WTC11 (cell line): Measurements from ENCODE around the gene FRMD4A.

Experiments
- CBFB ChIP-seq: sonication (generic); formaldehyde crosslinking; IDR thresholded peaks from 2 replicates; pipeline ENCODE4 v1.8.1; 2022; ENCODE audit warnings: mild to moderate bottlenecking, low read depth, missing genetic modification reagents
- CREB1 ChIP-seq: sonication (generic); formaldehyde crosslinking; IDR thresholded peaks from 2 replicates; pipeline ENCODE4 v1.8.0; 2023; ENCODE audit warnings: mild to moderate bottlenecking, missing genetic modification reagents
- E2F5 ChIP-seq: sonication (generic); formaldehyde crosslinking; IDR thresholded peaks from 2 replicates; pipeline ENCODE4 v1.8.1; 2022; ENCODE audit warnings: mild to moderate bottlenecking, moderate library complexity, missing genetic modification reagents
- FOXJ3 ChIP-seq: sonication (generic); formaldehyde crosslinking; IDR thresholded peaks from 2 replicates; pipeline ENCODE4 v1.9.0; 2021; ENCODE audit warnings: missing genetic modification reagents, mild to moderate bottlenecking, borderline replicate concordance
- NFYB ChIP-seq: sonication (generic); formaldehyde crosslinking; conservative IDR thresholded peaks from 2 replicates; pipeline ENCODE4 v1.8.0; 2022; ENCODE audit warnings: low read depth, missing genetic modification reagents
- SMAD3 ChIP-seq: sonication (generic); formaldehyde crosslinking; IDR thresholded peaks from 2 replicates; pipeline ENCODE4 v1.8.0; 2022; ENCODE audit warnings: missing genetic modification reagents, mild to moderate bottlenecking, borderline replicate concordance
- SP1 ChIP-seq: sonication (generic); formaldehyde crosslinking; conservative IDR thresholded peaks from 2 replicates; pipeline ENCODE4 v1.8.1; 2022; ENCODE audit warnings: missing genetic modification reagents
- TCF7 ChIP-seq: sonication (generic); formaldehyde crosslinking; IDR thresholded peaks from 2 replicates; pipeline ENCODE4 v1.8.0; 2022; ENCODE audit warnings: mild to moderate bottlenecking, low read depth, missing genetic modification reagents, moderate library complexity
- TEAD4 ChIP-seq: sonication (generic); formaldehyde crosslinking; IDR thresholded peaks from 2 replicates; pipeline ENCODE4 v1.8.0; 2022; ENCODE audit warnings: mild to moderate bottlenecking, missing genetic modification reagents
- ZBTB43 ChIP-seq: sonication (generic); formaldehyde crosslinking; IDR thresholded peaks from 2 replicates; pipeline ENCODE4 v1.8.1; 2023; ENCODE audit warnings: mild to moderate bottlenecking, missing genetic modification reagents
- ZNF232 ChIP-seq: sonication (generic); formaldehyde crosslinking; IDR thresholded peaks from 2 replicates; pipeline ENCODE4 v1.8.0; 2022; ENCODE audit warnings: mild to moderate bottlenecking, missing genetic modification reagents
- TF ChIP-seq, protein P1 (sequence below): sonication (generic); formaldehyde crosslinking; IDR thresholded peaks from 2 replicates; pipeline ENCODE4 v1.8.1; 2023; ENCODE audit warnings: mild to moderate bottlenecking, moderate library complexity, missing genetic modification reagents
- TF ChIP-seq, protein P2 (sequence below): fragments of 200-600 bp; IDR thresholded peaks from 2 replicates; pipeline ENCODE4 v1.8.0; 2022; ENCODE audit warnings: antibody characterized with exemption
- TF ChIP-seq, protein P3 (sequence below): sonication (generic); formaldehyde crosslinking; IDR thresholded peaks from 2 replicates; pipeline ENCODE4 v1.8.0; 2023; ENCODE audit warnings: missing genetic modification reagents, mild to moderate bottlenecking, borderline replicate concordance

DNA sequence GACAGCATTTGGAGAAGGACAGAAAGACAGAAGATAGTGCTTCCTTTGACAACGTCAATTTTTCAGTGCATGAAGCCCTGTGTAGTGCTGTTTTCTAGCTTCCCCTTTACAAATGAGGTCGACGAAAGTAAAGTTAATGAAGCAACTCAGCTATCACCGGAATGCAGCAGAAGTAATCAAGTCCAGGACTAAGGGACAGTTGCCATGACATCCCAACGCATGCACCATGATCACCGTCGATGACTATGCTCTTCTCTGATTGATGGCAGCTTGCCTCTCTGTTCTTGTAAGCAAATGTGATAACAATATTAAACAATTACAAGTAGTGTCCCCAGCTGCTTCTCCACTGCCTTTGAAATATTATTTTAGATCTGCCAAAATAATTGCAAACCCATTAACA, 205.8 kb downstream of the FRMD4A start:
- TF ChIP-seq, protein P1, sequence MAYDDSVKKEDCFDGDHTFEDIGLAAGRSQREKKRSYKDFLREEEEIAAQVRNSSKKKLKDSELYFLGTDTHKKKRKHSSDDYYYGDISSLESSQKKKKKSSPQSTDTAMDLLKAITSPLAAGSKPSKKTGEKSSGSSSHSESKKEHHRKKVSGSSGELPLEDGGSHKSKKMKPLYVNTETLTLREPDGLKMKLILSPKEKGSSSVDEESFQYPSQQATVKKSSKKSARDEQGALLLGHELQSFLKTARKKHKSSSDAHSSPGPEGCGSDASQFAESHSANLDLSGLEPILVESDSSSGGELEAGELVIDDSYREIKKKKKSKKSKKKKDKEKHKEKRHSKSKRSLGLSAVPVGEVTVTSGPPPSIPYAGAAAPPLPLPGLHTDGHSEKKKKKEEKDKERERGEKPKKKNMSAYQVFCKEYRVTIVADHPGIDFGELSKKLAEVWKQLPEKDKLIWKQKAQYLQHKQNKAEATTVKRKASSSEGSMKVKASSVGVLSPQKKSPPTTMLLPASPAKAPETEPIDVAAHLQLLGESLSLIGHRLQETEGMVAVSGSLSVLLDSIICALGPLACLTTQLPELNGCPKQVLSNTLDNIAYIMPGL (CRISPR knock-in tag), result no peak
- no peak for TF ChIP-seq TEAD4 (CRISPR knock-in tag)
- TF ChIP-seq, protein P2, sequence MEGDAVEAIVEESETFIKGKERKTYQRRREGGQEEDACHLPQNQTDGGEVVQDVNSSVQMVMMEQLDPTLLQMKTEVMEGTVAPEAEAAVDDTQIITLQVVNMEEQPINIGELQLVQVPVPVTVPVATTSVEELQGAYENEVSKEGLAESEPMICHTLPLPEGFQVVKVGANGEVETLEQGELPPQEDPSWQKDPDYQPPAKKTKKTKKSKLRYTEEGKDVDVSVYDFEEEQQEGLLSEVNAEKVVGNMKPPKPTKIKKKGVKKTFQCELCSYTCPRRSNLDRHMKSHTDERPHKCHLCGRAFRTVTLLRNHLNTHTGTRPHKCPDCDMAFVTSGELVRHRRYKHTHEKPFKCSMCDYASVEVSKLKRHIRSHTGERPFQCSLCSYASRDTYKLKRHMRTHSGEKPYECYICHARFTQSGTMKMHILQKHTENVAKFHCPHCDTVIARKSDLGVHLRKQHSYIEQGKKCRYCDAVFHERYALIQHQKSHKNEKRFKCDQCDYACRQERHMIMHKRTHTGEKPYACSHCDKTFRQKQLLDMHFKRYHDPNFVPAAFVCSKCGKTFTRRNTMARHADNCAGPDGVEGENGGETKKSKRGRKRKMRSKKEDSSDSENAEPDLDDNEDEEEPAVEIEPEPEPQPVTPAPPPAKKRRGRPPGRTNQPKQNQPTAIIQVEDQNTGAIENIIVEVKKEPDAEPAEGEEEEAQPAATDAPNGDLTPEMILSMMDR, result no peak
- no peak for TF ChIP-seq ZNF232 (CRISPR knock-in tag)
- no peak for TF ChIP-seq NFYB
- TF ChIP-seq, protein P3, sequence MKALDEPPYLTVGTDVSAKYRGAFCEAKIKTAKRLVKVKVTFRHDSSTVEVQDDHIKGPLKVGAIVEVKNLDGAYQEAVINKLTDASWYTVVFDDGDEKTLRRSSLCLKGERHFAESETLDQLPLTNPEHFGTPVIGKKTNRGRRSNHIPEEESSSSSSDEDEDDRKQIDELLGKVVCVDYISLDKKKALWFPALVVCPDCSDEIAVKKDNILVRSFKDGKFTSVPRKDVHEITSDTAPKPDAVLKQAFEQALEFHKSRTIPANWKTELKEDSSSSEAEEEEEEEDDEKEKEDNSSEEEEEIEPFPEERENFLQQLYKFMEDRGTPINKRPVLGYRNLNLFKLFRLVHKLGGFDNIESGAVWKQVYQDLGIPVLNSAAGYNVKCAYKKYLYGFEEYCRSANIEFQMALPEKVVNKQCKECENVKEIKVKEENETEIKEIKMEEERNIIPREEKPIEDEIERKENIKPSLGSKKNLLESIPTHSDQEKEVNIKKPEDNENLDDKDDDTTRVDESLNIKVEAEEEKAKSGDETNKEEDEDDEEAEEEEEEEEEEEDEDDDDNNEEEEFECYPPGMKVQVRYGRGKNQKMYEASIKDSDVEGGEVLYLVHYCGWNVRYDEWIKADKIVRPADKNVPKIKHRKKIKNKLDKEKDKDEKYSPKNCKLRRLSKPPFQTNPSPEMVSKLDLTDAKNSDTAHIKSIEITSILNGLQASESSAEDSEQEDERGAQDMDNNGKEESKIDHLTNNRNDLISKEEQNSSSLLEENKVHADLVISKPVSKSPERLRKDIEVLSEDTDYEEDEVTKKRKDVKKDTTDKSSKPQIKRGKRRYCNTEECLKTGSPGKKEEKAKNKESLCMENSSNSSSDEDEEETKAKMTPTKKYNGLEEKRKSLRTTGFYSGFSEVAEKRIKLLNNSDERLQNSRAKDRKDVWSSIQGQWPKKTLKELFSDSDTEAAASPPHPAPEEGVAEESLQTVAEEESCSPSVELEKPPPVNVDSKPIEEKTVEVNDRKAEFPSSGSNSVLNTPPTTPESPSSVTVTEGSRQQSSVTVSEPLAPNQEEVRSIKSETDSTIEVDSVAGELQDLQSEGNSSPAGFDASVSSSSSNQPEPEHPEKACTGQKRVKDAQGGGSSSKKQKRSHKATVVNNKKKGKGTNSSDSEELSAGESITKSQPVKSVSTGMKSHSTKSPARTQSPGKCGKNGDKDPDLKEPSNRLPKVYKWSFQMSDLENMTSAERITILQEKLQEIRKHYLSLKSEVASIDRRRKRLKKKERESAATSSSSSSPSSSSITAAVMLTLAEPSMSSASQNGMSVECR (CRISPR knock-in tag), result no peak
- TF ChIP-seq E2F5 (CRISPR knock-in tag), result no peak
- TF ChIP-seq ZBTB43, result no peak
- TF ChIP-seq CREB1 (CRISPR knock-in tag), result no peak
- TF ChIP-seq CBFB, result no peak
- TF ChIP-seq TCF7 (CRISPR knock-in tag), result no peak
- no peak for TF ChIP-seq SMAD3
- TF ChIP-seq FOXJ3, result no peak
- TF ChIP-seq SP1 (CRISPR knock-in tag), result no peak
